HuH-7.5 (cell line): ENCODE data around the gene LRRC15.

ENCODE experiments used
- DNase-seq: peaks from one replicate; pipeline ENCODE4 v3.0.0; 2011; ENCODE audit warnings: low spot score

Gene LRRC15

DNA sequence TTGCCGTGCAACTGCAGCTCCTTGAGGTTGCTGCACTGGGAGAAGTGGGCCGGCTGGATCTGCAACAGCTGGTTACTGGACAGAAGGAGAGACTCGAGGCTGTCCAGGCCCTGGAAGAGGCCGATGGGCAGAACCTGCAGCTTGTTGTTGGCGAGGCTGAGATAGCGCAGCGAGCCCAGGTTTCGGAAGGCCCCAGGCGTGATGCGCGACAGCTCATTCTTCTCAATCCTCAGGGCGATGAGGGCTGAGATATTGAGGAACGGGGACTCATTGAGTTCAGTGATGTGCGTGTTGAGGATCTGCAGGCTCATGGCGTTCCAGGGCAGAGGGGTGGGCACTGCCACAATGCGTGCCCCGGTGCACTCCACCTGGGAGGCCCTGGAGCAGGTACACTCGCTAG is 9.0 kb downstream of the LRRC15 start:
- DNase-seq, result no peak

DNA sequence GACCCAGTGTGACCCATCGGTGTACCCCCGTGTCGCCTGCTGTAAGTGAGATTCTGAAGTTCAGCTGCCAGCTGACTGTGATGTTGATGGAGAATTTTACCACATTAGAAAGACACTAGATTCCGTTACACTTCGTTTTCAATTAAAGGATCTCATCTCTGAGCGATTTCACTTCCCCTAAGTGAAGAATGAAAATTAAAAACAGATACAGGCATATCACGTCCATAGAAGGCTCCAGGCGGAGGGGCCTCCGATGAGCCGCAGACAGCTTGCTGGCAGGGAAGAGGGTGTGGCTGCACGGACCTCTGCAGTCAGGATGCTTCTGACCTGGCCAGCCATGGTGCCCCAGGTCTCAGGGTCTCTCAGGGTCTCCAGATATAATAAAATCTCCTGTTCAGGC is 11.9 kb downstream of the LRRC15 start:
- DNase-seq, result no peak

DNA sequence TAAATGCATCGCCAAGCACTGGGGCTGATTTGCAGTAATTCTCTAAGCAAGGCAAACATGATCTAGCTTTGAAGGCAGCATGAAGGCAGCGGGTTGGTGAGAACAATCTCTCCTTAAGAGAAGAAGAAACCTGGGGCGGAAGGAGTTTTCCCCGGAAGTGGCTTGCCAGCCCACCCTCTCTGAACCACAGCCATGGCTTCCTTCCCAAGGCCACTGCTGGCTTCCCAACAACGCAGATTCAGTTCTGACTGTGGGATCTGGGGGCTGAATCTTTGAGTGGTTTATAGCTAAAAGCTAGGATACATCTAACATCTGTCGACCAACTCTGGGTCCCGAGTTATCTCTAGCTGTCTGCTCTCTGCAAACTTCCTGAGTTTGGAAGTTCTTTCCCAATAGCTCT is 14.2 kb downstream of the LRRC15 start:
- DNase-seq, result no peak

DNA sequence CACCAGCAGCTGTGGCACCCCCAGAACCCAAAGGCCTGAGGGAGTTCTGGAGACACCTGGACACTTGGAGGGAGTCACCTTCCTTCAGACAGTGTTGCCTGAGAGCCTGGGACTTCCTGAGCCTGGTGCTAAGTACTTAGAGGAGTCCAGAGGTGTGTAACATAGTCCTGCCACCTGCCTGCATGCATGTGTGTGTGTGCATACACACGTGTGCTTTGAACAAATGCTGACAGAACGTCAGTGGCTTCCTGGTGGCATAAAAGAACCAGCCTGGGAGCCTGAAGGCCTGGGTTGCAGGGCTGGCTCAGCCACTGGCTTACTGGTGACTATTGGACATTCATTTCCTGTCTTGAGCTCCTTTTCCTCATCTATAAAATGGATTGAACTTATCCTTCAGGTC is 15.2 kb downstream of the LRRC15 start:
- DNase-seq, result no peak

DNA sequence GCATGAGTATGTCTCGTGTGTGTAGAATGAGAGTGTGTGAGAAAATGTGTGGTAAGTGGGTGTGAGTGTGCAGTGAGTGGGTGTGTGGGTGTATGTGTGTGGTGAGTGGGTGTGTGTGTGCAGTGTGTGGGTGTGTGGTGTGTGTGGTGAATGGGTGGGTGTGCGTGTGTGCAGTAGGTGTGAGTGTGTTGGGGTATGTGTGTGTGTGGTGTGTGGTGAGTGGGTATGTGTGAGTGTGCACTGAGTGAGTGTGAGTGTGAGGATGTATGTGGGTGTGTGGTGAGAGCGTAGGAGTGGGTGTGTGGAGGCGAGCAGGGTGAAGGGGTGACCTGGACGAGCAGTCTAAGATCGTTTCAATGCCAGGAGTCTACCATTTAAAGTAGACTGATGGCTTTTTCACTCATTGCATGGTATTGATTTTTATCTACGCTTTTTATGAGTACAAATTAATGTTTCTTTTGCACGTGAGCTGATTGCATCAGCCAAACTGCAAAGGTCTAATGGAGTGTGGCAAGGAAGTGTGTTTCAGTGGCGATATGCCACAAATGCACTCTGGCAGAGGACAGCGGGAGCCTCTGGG is 16.8 kb downstream of the LRRC15 start:
- no peak for DNase-seq

DNA sequence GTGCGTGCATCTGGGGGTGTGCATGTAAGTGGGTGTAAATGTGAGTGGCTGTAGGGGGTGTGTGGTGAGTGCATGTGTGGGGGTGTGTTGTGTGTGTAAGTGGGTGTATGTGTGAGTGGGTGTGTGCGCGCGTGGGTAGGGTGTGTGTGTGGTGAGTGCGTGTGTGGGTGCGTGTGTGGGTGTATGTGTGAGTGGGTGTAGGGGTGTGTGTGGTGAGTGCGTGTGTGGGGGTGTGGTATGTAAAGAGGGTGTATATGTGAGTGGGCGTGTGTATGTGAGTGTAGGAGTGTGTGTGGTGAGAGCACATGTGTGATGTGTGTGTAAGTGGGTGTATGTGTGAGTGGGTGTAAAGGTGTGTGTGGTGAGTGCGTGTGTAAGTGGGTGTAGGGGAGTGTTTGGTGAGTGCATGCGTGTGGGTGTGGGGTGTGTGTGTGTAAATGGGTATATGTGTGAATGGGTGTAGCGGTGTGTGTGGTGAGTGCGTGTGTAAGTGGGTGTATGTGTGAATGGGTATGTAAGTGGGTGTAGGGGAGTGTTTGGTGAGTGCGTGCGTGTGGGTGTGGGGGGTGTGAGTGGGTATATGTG is 17.5 kb downstream of the LRRC15 start:
- DNase-seq, result no peak

DNA sequence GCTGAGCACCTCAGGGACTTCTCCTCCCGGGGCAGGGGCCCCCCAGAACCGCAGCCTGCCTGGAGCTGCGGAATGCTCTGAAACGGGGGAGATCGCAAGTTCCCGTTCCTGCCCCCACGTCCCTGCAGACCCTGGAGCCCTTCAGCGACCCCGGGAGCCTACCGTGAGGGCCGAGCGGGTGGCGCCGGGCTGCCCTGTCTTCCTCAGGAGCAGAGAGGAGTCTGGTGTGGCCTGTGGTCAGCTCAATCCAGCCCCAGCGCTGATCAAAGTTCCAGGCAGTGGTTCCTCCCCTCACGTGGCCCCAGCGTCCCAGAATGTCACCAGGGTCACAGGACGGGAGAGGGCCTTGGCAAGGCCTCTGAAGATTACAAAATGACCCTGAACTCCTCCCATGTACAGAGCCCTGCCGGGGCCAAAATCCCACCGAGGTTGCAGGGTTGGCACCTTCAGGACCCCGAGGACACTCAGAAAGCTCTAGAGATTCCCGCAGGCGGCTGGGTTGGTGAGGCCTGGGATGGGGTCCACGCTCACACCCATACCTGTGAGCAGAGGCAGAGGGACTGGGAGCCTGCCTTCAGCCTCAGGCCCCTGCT is 18.4 kb downstream of the LRRC15 start, which contains the start of gene CPN2:
Gene CPN2, minus strand, starts transcription at position 249 of the 593 bp plus-strand sequence. CDS start 8,626 bp downstream, outside the sequence.
- peak; percentile 74 for DNase-seq

DNA sequence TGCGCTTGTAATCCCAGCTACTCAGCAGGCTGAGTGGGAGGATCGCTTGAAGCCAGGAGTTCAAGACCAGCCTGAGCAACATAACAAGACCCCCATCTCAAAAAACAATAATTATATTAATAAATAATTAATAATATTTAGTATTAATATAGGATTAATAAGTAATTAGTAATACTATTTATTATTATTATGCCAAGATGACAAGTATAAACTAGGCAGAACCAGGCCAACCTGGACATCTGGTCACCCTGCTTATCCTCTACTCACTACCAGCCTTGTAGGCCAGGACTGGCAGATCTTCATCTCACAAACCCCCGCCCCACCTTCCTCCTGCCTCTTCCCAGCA is 18.8 kb downstream of the LRRC15 start:
- no peak for DNase-seq

DNA sequence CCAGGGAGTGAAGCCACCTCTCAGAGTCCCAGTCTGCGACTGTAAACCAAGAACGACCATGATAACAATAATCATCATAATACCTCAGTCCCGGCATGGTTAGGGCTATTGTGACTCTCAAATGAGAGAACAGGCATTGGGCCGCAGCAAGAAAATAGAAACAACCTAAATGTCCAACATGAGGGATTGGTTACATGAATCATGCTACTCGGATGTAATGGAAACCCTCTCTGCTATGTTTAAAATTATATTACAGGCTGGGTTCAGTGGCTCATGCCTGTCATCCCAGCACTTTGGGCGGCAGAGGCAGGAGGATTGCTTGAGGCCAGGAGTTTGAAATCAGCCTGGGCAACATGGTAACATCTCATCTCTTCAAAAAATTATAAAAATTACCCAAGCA is 21.2 kb downstream of the LRRC15 start:
- DNase-seq, result no peak

DNA sequence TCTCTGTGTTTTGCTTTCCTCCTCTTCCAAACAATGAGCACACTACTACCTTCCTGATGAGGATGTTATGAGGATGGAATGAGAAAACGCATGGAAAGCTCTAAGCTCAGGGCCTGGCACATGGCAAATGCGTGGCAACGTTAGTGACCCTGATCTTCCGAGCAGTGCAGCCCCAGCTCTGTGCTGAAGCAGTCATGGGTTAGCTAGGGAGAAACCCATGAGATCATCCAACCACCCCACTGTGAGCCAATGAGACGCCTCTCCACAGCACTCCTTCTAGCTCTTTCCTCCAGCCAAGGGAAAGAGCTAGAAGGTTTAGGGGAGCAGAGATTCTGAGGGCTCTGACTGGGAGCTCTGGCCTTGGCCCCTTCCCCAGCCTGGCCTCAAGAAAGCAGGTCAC is 22.9 kb downstream of the LRRC15 start:
- DNase-seq, result no peak

DNA sequence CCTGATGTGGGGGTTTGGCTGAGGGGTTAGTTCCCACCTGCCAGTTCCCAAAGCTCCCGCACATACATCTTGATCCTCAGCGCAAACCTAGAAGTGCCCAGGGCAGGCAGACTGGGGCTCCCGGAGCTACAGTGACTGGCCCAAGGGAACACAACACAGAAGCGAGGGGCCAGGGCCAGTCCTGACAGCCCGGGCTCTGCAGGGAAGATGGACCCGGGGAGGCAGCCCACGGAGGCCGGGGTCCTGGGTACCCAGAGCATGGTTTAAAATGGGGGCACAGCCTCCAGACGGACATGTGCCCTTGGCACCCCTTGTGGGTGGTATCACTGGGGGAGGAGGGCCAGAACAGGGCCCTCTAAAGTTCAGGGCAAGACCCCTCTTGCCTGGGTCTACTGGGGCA is 23.5 kb downstream of the LRRC15 start:
- DNase-seq, result no peak

DNA sequence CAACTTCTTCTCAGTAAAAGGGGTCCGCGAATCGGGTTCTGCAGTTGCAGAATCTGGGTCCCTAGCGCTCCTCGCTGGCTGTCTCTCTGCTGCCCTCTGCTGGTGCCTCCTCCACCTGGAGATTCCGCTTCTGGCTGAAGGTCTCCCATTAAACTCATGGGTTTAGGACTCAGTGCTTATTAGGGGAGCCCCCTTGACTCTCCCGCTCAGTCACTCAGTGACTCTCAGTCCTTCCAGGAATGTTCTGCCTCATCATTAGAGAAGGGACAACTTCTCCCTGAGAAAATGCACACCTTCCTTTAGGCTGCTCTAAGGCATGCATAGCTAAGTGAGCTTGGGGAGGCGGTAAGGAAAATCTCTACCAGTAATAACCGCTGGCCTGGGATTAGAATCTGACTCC is 25.5 kb downstream of the LRRC15 start:
- peak; percentile 91 for DNase-seq

DNA sequence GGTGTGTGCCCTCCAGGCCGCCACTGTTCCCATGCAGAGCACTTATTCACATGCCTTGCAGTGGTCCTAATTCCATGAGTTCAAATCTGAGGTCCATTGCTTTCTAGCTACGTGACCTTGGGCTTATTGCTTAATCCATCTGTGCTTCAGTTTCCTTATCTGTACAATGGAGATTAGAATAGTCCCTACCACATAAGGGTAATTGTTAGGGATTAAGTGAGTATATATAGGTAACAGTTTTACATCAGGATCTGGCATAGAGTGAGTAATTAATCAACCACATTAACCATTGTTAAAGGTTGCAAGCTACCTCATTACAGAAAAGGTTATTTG is 26.0 kb downstream of the LRRC15 start:
- no peak for DNase-seq

DNA sequence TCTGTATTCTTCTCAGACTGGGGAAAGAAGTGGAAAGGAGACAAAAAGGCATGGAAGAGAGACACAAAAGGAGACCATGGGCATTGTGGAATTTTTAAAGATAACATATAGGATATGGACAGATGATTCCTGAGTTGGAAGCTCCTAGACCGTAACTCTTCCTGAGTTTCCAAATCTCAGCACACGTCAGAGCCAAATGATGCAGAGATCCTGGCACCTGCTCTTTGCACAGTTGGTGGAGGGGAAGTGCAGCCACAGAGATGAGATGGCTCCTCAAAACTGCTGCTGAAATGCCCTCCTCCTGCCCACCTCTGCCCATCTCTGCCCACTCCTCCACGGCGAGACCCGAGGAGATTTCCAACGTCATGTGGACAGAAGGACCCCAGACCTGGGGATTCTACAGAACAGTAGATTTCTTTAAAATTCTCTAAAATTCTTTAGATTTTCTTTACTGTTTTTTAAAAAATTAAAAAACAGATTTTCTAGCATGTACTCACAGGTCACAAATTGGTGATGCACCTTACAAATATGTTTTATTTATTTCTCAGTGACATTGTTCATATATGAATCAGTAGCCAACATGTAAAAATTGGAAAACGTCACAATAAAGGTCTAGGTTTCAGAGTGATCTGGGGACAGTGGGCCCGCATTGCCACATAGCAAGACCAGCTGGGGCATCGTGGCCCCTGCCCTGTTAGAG is 26.5 kb downstream of the LRRC15 start:
- no peak for DNase-seq

DNA sequence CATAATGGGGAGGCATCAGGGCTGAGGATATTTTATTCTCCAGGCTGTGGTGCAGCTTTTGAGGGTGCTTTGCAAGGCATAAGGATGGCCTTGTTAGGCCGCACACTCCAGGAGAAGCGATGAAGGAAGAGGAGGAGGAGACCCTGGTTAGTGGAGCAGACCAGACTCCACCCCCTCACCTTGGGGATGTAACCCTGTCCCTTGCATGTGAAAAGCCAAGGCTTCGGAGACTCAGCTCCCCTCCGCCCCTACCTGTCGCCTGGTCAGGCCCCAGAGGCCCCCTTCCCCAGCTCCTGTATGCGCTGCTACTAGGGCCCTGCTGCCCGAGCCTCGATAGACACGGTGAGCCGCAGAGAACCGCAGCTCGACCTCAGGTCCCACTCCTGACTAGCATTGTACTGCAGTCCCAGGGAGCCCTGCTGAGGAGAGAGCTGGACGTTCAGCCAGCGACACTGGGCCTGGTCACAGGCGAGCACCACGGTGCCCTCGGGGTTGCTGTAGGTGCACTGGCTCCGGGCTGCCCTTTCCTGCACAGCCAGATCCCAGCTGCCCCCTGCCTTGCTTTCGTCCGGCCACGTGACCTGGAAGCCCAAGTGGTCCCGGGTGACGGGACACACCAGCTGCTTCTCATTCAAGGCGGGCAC is 28.7 kb downstream of the LRRC15 start:
- no peak for DNase-seq

DNA sequence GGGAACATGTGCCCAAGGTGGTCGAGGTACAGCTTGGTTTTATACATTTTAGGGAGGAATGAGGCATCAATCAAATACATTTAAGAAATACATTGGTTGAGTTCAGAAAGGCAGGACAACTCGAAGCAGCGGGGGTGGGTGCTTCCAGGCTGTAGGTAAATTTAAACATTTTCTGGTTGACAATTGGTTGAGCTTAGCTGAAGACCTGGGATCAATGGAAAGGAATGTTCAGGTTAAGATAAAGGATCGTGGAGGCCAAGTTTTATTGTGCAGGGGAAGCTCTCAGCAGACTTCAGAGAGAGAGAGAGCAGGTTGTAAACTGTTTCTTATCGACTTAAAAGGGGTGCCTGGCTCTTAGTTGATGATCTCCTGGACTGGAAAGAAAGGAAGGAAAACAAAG is 29.7 kb downstream of the LRRC15 start:
- DNase-seq, result no peak

DNA sequence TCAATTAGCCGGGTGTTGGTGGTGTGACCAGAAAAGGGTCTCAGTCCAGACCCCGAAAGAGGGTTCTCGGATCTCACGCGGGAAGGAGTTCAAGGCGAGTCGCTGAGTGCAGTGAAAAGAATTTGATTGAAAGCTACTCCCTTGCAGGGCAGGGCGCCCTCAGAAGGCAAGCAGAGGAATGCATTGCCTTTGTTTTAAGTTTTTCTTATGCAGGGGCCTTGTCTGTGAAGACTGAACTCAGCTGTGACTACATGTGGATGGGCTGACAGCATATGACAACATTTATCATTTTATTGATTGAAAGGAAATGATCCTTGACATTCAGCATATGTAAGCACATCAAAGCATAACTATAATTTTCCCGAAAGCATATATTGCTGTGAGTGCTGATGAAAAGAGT is 30.2 kb downstream of the LRRC15 start:
- DNase-seq, result no peak

DNA sequence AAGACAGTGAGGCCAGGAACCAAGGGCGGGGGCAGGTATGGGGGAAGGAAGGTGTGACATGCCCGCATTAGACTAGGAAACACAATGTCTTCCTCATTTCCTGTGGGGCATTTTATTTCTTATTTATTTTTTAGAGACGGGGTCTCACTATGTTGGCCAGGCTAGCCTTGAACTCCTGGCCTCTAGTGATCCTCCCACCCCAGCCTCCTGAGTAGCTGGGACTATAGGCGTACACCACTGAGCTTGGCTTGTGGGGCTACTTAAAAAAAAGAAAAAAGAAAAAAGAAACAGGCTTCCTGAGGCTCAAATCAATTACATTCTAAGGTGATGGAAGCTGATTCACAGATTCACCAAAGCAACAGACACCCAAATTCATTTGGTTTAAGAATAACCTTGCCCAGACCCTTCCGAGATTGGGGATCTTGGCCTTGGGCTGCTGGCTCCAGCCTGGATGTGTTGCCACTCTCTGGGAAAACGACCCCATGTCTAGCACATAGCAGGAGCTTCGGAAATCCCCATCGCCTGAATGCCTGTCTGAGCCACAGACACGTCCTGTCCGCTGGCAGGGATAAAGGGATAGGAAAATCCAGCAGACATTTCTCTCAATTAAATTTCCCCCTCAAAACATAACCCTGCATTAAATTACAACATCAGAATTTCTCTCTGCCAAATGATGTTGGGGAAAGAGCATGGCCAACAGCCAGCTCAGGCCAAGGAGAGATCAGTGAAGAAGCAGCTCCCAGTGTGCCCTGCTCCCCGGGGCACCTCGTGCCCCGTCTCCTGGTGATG is 31.4 kb downstream of the LRRC15 start:
- DNase-seq, result no peak

DNA sequence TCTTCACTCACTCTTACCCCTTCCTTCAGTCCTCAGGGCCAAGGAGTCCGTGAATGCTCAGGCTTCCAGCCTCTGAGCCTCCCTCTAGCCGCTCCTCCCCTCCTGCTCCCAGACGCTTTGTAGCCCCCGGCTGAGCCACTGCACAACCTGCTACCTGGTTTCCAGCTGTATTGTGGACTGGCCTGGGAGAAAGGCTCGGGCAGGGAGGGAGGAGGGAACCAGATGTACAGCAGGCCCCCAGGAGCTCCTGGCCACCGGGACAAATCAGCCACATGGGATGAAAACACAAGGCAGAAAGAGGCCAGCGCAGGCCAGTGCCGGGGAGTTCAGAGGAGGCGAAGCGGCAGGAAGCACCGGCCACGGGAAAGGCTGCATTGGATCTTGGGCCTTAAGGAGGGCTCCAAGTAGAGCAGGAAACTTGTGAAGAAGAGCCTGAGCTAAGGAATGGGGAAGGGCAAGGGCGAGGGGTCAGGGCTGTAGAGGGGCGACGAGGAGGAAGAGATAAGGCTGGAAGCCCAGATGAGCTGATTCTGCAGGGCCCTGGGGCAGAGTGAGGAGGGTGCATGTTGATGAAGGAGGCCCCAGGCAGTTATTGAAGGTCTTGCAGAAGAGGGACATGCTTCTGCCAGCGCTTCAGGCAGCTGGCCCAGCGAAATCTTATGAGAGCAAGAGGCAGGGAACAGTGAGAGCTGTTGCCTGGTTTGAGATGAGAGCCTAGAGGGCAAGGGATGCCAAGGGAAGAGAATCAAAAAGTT is 32.8 kb downstream of the LRRC15 start:
- no peak for DNase-seq

DNA sequence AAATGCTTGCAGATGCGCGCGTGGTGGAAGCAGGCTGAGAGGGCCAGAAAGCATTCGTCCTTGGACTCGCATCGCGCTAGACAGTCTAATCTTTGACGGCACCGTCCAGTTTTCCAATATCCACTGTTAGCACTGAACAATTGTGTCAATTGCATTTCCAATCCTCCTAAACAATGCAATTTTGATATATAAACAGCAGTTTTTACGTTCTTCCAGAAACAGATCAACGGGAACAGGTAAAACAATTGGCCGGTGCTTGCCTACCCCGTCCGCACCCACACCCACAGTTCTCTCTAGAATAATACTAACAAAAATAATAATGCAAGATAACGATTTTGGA is 35.6 kb downstream of the LRRC15 start:
- DNase-seq, result no peak

DNA sequence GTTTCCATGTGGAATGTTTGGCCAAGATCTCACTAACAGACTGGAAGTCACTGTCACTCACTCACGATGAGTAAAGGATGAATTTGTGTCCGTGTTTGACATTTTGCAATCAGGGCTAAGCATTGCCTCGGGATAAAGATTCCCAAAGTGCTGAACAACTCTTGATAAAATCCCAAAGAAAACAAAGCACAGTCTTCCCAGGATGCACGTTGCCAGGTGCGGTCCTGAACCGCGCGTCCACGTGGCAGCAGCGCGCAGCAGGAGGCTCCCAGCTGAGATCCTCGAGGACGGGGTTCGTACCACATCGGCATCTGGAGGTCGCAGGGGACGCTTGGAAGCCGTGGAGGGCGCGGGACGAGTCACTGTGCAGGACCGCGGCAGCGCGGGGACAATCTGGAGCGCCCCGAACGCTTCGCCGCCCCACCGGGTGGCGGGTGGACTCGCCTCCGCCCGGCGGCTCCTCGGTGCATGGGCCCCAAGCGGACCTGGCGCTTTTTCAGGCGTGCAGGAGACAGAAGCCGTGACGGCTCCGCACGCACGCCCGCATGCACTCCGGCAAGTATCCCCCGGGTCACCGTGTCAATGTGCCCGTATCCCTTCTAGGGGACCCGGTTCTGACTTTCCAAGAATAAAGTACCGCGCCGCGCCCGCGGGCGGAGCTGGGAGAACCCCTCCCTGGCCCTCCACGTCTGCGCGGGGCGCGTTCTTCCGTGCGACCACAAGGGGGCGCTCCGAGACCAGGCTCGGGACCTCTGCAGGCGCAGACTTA is 36.1 kb downstream of the LRRC15 start:
- DNase-seq, result peak; percentile 65
